OCI-LY1 (cell line): Measurements from ENCODE around the gene PAX2.

Experiments used
- H2AFZ ChIP-seq: fragments of 200-600 bp; sonication (generic), shearing (Covaris generic); 2 replicates; pipeline ENCODE4 v1.6.0; 2014; ENCODE audit warnings: antibody characterized with exemption, mild to moderate bottlenecking, low read length
- H3F3A ChIP-seq: fragments of 200-600 bp; sonication (generic), shearing (Covaris generic); 2 replicates; pipeline ENCODE4 v1.6.0; 2014; ENCODE audit warnings: mild to moderate bottlenecking, antibody characterized with exemption, low read length, moderate library complexity; ENCODE audit not compliant: insufficient read depth
- H3K27ac ChIP-seq: fragments of 200-600 bp; sonication (generic); 2 replicates; pipeline ENCODE4 v1.5.1; 2014; ENCODE audit warnings: low read length, mixed run types, mild to moderate bottlenecking, low read depth; ENCODE audit not compliant: poor library complexity, severe bottlenecking
- H3K27me3 ChIP-seq: fragments of 200-600 bp; sonication (generic); 2 replicates; pipeline ENCODE4 v1.6.0; 2014; ENCODE audit warnings: antibody characterized with exemption, mild to moderate bottlenecking, low read length, moderate library complexity; ENCODE audit not compliant: insufficient read depth
- H3K36me3 ChIP-seq: fragments of 200-600 bp; sonication (generic); 2 replicates; pipeline ENCODE4 v1.6.1; 2014; ENCODE audit warnings: mild to moderate bottlenecking, antibody characterized with exemption, low read length, moderate library complexity, mixed read lengths; ENCODE audit not compliant: insufficient read depth
- H3K4me1 ChIP-seq: fragments of 200-600 bp; sonication (generic); 2 replicates; pipeline ENCODE4 v1.5.1; 2014; ENCODE audit warnings: mild to moderate bottlenecking, low read length, moderate library complexity; ENCODE audit not compliant: insufficient read depth, severe bottlenecking
- H3K4me2 ChIP-seq: fragments of 200-600 bp; sonication (generic), shearing (Covaris generic); 2 replicates; pipeline ENCODE4 v1.6.1; 2014; ENCODE audit warnings: low read length
- H3K4me3 ChIP-seq: fragments of 200-600 bp; sonication (generic); 2 replicates; pipeline ENCODE4 v1.5.1; 2014; ENCODE audit warnings: low read length, low read depth, mild to moderate bottlenecking, mixed read lengths; ENCODE audit not compliant: poor library complexity, severe bottlenecking
- H3K79me2 ChIP-seq: fragments of 200-600 bp; shearing (Covaris generic); 2 replicates; pipeline ENCODE4 v1.6.1; 2016; ENCODE audit warnings: mixed run types, low read length, mixed read lengths; ENCODE audit not compliant: insufficient read depth
- H3K9ac ChIP-seq: fragments of 200-600 bp; sonication (generic), shearing (Covaris generic); 2 replicates; pipeline ENCODE4 v1.6.1; 2014; ENCODE audit warnings: mild to moderate bottlenecking, low read length, mixed read lengths
- H3K9me2 ChIP-seq: fragments of 200-600 bp; sonication (generic), shearing (Covaris generic); 2 replicates; pipeline ENCODE4 v1.6.1; 2014; ENCODE audit warnings: low read depth, mild to moderate bottlenecking, low read length, mixed read lengths
- H3K9me3 ChIP-seq: fragments of 200-600 bp; shearing (Covaris generic); 2 replicates; pipeline ENCODE4 v1.6.1; 2014; ENCODE audit warnings: low read length, mixed read lengths
- H4K20me1 ChIP-seq: fragments of 200-600 bp; sonication (generic), shearing (Covaris generic); 2 replicates; pipeline ENCODE4 v1.6.0; 2016; ENCODE audit warnings: mild to moderate bottlenecking, low read length; ENCODE audit not compliant: insufficient read depth
- EZH2 ChIP-seq: fragments of 200-600 bp; sonication (generic), shearing (Covaris generic); IDR thresholded peaks from 2 replicates; pipeline ENCODE4 v1.8.0; 2017; ENCODE audit warnings: borderline replicate concordance, mixed run types, mild to moderate bottlenecking, antibody characterized with exemption, low read length, moderate library complexity, mixed read lengths
- TF ChIP-seq, protein P1 (sequence below): fragments of 200-600 bp; sonication (generic), shearing (Covaris generic); IDR thresholded peaks from 2 replicates; pipeline ENCODE4 v1.5.1; 2017; ENCODE audit warnings: mild to moderate bottlenecking, antibody characterized with exemption, low read length, moderate library complexity, mixed read lengths

The PAX2 gene

DNA sequence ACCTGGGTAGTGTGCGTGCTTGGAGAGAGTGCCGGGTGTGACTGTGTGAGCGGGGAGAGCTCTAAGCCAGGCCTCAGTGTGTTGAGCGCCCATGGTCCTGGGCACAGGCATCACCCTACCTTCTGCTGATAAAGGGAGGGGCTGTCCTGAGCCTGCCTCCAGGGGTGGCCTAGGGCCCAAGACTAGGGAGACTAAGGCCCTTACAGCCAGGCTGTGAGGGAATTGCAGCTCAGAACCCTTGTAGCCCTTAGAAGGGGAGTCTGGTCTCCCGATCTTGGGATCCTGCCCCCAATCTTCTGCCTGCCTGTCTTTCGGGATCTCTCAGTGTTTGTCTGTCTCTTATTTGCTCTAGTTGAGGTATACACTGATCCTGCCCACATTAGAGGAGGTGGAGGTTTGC, 41.2 kb downstream of the PAX2 start:
- TF ChIP-seq, protein P1, sequence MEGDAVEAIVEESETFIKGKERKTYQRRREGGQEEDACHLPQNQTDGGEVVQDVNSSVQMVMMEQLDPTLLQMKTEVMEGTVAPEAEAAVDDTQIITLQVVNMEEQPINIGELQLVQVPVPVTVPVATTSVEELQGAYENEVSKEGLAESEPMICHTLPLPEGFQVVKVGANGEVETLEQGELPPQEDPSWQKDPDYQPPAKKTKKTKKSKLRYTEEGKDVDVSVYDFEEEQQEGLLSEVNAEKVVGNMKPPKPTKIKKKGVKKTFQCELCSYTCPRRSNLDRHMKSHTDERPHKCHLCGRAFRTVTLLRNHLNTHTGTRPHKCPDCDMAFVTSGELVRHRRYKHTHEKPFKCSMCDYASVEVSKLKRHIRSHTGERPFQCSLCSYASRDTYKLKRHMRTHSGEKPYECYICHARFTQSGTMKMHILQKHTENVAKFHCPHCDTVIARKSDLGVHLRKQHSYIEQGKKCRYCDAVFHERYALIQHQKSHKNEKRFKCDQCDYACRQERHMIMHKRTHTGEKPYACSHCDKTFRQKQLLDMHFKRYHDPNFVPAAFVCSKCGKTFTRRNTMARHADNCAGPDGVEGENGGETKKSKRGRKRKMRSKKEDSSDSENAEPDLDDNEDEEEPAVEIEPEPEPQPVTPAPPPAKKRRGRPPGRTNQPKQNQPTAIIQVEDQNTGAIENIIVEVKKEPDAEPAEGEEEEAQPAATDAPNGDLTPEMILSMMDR = no peak
- TF ChIP-seq EZH2 = no peak
- no peaks in the 10 kb centered on the region for H3K9me2 ChIP-seq
- H3K36me3 ChIP-seq = no peaks in the 10 kb centered on the region
- H3K9ac ChIP-seq = no peak overlapping the region
- H3F3A ChIP-seq = no peaks in the 10 kb centered on the region
- no peak overlapping the region for H2AFZ ChIP-seq
- no peaks in the 10 kb centered on the region for H3K27me3 ChIP-seq
- H4K20me1 ChIP-seq = no peaks in the 10 kb centered on the region
- H3K4me3 ChIP-seq = no peak overlapping the region
- no peak overlapping the region for H3K4me2 ChIP-seq
- H3K9me3 ChIP-seq = no peaks in the 10 kb centered on the region
- no peaks in the 10 kb centered on the region for H3K4me1 ChIP-seq
- H3K79me2 ChIP-seq = no peaks in the 10 kb centered on the region
- H3K27ac ChIP-seq = no peak overlapping the region

DNA sequence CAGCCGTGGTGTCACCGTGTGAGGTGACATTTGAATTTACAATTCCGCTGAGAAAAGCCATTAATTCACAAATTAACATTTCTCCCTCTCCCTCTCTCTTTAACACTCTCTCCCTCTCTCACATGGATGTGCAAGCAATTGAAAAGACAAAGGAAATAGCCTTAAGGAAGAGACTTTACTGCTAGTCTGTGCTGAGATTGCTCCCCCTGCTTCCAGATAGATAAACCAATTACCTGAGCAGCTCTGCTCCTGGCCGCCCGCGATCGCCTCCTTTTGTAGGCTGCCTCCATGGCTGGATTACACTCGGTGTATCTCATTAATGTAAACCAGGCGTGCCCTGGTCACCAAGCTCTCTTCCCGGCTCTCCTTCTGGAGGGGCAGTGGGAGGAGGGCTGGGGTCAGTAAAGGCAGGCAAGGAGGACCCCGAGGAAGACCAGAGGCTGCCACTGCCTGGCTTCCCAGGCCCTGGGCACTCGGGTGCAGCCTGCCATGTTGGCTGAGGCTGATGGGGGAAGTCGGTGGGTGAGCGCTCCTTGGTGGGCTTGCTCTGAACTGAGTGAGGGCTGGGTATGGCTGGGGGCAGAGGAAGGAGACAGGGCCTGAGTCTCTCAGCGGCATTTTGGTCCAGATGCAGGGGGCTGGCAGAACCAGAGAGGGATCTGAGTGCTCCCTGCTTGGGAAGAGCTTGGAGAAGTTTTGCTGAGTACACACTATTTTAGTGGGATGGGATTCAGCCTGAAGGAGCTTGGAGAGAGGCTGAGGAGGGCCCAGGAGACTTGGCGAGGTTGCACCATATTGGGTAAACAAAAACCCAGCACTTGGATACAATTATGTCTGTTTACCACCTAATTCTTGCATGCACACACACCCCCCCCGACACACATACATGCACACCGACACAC, 42.9 kb downstream of the PAX2 start:
- Histone ChIP-seq H3K4me2 (no peak overlapping the region), H3F3A (no peaks in the 10 kb centered on the region), H3K27me3 (no peaks in the 10 kb centered on the region), H3K9me3 (no peaks in the 10 kb centered on the region), H2AFZ (no peak overlapping the region), H3K4me1 (no peaks in the 10 kb centered on the region), H3K9me2 (no peaks in the 10 kb centered on the region), H3K79me2 (no peaks in the 10 kb centered on the region), H3K27ac (no peak overlapping the region), H3K9ac (no peak overlapping the region), H3K36me3 (no peaks in the 10 kb centered on the region), H3K4me3 (no peak overlapping the region), H4K20me1 (no peaks in the 10 kb centered on the region)
- no peak for TF ChIP-seq EZH2
- TF ChIP-seq, protein P1 = no peak

DNA sequence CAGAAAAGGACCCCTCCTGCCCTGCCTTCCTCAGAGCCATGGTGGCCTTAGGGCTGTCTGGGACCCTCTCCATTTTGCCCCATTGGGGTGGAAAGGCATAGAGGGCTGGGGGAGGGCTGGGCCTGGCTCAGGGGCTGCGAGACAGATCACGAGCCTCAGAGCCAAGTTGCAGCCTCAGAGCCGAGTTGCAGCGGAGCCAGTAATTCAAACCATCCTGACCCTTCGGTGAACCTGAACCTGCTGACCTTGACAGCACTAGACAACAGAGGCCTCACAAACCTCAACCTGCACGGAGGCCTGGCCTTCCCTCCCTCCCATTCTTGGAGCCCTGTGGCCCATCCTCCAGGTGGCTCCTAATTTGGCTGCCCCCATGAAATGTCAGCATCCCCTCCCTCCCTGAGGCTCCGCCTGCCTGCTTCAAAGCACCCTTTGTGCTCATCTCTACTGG, 45.4 kb downstream of the PAX2 start:
- no peak overlapping the region for H3K9ac ChIP-seq
- H3K4me1 ChIP-seq = no peaks in the 10 kb centered on the region
- H3K4me3 ChIP-seq = no peak overlapping the region
- TF ChIP-seq EZH2 = no peak
- TF ChIP-seq, protein P1 = no peak
- no peak overlapping the region for H3K27ac ChIP-seq
- H4K20me1 ChIP-seq = no peaks in the 10 kb centered on the region
- H3K27me3 ChIP-seq = no peaks in the 10 kb centered on the region
- H2AFZ ChIP-seq = no peak overlapping the region
- no peak overlapping the region for H3K4me2 ChIP-seq
- no peaks in the 10 kb centered on the region for H3F3A ChIP-seq
- H3K36me3 ChIP-seq = no peaks in the 10 kb centered on the region
- H3K79me2 ChIP-seq = no peaks in the 10 kb centered on the region
- no peaks in the 10 kb centered on the region for H3K9me2 ChIP-seq
- H3K9me3 ChIP-seq = no peaks in the 10 kb centered on the region
